GM18519 (cell line): ENCODE results near the gene SRSF11.

Experiments
- ATAC-seq: cut with Tn5 transposase; IDR thresholded peaks from one replicate; pipeline ENCODE4 v1.9.1; 2021; ENCODE audit warnings: mild to moderate bottlenecking, moderate library complexity; ENCODE audit not compliant: unreplicated experiment, low FRiP score

The SRSF11 gene

DNA sequence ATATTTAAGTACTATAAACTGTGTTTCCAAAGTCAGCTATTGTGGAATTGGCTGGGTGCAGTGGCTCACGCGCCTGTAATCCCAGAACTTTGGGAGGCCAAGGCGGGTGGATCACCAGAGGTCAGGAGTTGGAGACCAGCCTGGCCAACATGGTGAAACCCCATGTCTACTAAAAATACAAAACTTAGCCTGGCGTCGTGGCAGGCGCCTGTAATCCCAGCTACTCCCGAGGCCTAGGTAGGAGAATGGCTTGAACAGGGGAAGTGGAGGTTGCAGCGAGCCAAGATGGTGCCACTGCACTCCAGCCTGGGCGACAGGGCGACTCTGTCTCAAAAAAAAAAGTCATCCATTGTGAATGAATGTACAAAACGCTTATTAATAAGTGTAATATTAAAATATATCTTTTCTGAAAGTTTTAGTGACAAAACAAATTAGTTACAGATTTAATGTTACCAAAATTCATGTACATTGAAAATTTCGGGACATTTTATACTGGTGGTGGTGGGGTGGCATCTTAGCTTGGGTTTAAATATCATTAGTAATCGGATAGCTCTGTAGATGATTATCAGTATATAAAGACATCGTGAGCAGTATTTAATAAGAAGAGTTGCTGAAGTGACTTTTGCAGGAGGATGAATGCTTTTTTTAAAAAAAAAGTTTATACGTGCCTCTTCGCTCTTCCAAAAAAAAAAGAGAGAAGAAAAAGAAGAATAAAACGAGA, 503 bp upstream of the SRSF11 start:
- ATAC-seq, result peak; percentile 6

DNA sequence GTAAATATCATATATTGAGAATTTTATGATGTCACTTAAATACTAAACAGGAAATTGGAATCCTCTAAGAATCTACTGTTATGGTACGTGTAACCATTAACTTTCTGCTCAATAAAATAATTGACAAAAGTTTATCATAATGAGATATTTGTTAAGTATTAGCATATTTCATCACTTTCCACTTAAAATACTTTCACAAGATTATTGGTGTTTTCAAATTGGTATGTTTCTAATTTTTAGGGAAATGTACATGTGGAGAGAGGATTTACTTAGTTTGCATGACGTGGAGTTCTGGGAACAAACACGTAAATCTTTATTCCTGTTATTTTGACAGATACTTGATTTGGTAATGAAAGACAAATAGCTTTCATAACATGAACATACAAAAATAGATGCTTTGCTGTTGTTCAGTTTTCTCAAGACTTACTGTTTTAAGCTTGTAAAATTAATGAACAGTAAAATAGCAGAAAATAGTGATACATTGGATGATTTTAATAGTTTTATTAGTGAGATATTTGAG, 1.6 kb downstream of the SRSF11 start:
- ATAC-seq, result no peak

DNA sequence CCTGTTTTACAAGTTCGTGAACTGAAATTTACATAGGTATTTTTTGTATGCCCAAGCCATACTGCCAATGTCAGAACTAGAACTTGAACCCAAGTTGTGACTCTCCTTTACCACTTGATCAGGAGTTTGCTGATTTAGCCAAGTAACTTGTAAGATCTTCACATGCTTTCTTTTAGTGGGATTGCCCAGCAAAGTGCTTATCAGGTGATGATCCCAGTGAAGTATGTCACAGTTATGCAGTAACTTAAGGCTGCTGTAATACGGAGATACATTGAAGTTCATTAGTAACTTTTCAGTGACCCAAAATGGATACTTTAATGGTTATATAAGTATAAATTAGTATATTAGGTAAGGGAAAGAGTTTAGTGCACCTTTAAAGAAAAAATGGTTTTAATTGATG, 3.8 kb downstream of the SRSF11 start:
- no peak for ATAC-seq

DNA sequence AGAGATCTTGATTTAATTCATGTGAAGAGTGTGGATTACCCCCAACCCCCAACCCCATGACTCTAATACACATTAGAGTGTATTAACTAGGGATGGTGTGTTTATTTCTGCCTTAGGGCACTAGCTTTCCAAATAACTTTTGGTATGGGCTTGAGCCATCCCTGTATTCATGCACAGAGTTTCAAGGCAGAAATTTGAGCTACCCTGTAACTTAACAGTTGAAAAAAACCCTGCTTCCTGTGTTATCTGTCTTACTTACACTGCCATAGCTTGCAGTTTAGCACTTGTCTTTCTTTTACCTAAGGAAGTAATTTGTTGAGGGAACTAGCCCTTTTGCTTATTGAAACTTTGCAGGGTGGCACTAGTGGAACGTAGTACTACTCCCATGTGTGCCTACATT, 6.3 kb downstream of the SRSF11 start:
- ATAC-seq, result no peak

DNA sequence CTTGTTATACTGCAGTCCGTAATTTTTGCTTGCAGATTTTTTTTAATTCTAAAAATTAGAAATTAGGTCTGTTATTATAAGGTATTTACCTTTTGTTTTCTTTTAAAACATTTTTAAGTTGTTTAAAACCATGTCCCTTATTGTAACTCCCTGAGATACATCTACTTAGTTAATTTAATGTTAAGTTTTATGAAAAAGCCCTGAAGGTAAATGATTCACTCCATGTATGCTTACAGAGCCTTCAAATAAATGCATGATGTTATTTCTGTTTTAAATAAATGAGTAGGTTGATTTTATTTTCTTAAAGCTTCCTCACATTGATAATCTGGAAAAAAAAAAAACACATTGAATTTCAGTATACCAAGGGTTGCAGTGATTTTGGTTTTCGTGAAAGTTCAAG, 7.5 kb downstream of the SRSF11 start:
- no peak for ATAC-seq

DNA sequence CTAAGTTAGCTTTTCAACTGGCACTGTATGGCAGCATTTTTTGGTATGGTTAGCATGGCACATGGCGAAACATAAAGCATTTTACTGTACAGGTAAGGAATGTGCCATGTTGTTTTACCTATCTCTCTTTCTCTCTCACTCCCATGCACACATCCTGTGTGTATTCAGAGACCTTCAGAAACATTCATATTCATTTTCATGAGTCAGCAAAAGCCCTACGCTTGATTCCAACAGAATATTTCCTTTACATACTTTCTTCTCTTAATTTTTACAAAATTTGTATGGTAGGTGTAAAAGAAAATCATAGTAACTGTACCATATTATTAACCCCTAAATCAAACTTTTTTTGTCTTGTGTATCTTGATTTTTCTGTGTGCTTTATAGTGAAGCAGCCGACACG, 10.3 kb downstream of the SRSF11 start:
- no peak for ATAC-seq

DNA sequence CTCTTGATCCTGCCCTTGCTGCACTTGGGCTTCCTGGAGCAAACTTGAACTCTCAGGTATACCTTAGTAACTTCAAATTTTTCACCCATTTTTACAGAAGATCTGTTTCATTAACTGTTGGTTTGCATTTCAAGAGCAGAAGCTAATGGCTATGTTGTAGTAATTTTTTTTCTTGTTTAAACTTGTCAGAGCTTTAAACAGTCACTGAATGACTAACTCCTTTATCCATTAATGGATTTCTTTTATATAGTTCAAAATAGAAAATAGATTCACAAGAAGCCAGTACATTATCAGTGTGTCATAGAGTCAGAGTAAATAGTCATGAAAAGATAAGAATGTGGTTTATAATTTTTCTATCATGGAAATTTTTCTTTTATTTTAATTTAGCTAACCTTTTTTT, 13.6 kb downstream of the SRSF11 start:
- ATAC-seq, result no peak

DNA sequence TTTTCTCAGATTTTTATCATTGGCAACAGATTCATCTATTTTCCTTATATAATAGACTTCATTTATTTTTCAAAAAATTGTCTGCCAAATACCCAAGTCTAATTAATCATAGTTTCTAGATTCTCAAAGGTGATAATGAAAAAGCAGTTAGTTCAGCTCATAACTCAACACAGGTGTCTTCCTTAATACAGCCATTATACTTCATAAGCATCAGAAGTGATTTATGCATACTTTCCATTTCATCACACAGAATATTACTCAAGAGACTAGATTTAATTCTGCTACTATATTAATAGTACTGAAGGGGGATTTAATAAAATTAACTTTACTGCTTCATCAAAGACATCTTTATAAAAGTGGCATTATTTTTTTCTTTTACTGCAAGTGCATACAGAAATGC, 18.8 kb downstream of the SRSF11 start:
- no peak for ATAC-seq

DNA sequence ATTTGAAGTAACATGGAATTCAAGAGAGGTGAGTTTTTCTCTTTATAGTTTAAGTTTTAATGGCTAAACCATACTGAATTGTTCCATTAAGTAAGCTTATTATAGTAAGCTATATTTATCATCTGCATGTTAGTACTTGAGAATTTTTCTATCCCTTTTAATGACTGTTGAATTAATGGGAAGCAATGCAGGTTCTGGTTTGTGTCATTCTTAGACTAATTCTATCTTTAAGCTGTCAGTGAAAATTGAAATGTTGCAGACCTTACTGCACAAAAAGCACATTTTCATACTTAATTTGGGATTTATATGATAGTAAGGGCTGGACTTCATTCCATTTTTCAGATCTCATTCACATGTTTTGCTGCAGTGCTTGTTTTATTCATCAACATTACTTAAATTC, 25.9 kb downstream of the SRSF11 start:
- ATAC-seq, result no peak

DNA sequence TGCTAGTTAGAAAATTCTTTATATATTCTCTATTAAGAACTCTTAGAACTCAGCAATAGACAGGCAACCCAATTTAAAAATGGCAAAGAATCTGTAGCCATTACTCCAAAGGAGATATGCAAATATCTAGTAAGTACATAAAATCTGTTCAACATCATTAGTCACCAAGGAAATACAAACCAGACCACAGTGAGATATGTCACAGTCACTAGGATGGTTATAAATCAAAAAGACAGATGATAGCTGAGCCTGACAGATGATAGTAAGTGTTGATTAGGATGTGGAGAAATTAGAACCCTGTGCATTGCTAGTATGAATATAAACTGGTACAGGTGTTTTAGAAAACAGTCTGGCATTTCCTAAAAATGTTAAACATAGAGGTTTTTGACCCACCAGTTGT, 26.6 kb downstream of the SRSF11 start:
- ATAC-seq, result no peak

DNA sequence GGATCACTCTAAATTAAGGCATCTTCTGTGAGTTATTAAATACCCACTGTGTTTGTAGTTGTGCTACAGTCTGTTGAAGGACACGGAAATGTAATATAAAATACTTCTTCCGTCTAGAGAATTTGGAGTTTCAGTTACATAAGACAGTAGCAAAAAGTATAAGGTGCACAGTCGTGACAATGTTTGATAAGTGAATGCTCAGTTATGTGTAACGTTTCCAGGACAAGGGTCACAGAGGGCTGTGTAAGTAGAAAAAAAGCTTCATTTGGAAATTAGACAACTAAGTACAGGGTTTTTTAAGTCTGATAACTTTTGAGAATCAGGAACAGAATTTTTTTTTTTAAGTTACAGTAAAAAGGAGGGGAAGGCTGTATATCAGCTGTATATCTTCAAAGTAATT, 27.5 kb downstream of the SRSF11 start:
- ATAC-seq, result no peak

DNA sequence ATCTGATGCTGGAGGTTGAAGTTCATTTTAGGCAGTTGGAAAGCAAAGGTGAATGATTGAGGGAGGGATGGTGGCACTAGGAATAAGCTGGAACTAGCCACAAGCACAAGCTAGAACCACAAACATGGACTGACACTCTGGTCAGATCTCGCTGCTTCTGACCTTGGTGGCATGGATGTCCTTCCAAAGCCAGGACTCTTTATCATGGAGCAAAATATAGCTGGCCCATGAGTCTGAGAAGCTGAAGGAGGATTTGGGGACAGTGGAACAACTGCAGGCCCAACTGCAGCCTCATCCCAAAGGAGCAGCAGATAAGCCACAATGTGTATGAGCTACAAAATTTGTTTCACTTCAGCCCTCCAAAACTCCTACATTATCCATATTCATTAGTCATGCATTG, 35.5 kb downstream of the SRSF11 start:
- ATAC-seq, result no peak

DNA sequence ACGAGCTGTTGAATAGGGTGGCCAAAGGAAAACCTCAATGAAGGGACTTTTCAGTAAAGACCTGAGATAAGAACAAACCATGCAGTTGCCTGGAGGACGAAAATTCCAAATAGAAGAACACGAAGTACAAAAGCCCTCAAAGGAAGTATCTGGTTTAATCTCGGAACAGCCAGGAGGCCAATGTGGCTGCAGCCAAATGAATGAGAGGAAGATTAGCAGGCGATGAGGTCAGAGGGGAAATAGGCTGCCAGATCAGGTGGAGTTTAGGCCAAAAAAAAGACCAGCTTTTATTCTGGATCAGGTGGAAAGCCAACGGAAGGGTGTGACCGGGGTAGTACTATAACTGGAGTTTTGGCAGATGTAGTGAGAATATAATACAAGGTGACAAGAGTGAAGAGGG, 43.7 kb downstream of the SRSF11 start:
- ATAC-seq, result no peak

DNA sequence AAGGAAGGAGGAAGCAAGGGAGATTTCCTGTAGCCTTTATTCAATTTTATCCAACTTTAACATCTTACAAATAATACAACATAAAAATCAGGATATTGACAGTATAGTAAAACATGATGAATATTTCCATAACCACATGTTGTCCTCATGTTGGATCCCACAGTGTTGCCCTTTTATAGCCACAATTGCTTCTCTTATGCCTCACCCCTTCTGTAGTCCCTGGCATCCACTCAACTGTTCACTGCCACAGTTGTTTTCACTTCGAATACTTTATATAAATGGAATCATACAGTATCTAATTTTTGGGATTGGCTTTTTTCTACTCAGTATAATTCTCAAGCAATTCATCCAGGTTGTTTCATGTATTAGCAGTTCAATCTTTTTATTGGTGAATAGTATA, 44.8 kb downstream of the SRSF11 start:
- no peak for ATAC-seq

DNA sequence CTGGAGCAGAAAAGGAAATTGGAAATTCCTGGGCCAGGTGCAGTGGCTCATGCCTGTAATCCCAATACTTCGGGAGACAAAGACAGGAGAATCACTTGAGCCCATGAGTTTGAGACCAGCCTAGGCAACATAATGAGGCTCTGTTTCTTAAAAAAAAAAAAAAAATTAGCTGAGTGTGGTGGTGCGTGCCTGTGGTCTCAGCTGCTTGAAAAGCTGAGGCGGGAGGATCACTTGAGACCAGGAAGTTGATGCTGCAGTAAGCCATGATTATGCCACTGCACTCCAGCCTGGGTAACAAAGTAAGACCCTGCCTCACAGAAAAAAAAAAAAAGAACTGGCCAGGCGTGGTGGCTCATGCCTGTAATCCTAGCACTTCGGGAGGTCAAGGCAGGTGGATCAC, 56.7 kb downstream of the SRSF11 start:
- no peak for ATAC-seq

DNA sequence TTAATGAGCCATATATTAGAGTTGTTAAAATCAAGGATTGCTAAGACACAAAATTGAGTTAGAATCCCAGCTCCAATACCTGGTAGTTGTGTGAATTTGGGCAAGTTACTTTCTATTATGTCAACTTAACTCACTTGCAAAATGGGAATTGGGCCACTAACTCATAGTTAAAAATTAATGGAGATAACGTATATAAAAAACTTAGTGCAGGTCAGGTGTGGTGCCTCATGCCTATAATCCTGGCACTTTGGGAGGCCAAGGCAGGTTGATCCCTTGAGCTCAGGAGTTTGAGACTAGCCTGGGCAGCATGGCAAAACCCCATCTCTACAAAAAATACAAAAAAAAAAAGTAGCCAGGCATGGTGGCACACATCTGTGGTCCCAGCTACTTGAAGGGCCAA, 57.5 kb downstream of the SRSF11 start:
- no peak for ATAC-seq

DNA sequence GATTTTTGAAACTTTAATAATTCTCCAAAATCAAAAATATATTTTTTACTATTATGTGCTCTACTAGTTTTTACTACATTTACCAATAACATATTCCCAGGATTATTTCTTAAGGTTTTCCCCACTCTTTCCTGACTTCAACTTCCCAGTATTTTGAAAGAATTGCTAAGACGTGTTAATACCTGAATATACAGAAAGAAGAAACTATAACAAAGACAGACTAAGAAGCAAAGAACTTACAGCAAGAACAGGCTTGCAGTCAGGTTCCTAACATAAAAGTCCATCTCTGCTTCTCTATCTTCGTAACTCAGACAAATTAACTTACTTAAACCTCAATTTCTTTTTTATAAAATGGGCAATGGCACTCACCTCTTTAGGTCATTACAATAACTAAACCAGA, 63.2 kb downstream of the SRSF11 start:
- no peak for ATAC-seq

DNA sequence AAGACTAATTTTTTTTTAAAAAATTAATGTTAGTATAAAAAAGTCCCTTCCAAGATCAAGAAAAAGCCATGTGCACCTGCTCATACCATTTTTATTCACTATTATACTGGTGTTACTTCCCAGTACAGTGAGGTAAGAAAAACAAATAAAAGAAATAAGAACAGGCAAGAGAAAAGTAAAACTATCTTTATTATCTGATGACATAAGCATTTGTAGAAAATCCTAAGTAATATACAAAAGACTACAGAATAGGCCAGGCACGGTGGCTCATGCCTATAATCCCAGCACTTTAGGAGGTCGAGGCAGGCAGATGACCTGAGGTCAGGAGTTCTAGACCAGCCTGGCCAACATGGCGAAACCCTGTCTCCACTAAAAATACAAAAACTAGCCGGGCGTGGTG, 65.3 kb downstream of the SRSF11 start:
- ATAC-seq, result no peak

DNA sequence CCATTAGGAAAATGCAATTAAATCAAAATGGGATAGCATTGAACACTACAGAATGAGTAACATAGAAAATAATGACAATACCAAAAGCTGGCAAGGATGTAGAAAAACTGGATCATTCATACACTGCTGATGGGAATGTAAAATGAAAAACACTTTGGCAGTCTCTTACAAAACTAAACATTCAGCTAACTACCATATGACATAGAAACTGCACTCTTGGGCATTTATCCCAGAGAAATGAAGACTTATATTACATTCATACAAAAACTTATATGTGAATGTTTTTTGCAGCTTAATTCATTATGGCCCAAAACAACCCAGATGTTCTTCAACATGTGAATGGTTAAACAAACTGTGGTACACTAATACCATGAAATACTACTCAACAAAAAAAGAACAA, 67.0 kb downstream of the SRSF11 start:
- no peak for ATAC-seq

DNA sequence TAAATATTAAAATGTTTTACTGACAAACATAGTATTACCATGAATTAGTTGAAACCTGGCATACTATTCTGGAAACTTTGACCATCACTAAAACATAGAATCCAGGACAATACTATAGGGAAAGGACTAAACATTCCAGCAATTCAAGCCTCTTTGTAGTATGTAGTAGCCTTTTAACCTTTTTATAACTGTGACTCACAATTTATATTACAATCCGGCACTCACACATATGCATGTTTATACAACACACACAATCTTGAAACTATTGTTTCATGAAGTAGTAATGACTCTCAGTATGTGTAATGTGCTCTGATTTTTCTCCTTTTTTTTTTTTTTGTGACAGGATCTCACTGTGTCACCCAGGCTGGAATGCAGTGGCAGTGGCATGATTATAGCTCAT, 69.0 kb downstream of the SRSF11 start:
- ATAC-seq, result no peak

DNA sequence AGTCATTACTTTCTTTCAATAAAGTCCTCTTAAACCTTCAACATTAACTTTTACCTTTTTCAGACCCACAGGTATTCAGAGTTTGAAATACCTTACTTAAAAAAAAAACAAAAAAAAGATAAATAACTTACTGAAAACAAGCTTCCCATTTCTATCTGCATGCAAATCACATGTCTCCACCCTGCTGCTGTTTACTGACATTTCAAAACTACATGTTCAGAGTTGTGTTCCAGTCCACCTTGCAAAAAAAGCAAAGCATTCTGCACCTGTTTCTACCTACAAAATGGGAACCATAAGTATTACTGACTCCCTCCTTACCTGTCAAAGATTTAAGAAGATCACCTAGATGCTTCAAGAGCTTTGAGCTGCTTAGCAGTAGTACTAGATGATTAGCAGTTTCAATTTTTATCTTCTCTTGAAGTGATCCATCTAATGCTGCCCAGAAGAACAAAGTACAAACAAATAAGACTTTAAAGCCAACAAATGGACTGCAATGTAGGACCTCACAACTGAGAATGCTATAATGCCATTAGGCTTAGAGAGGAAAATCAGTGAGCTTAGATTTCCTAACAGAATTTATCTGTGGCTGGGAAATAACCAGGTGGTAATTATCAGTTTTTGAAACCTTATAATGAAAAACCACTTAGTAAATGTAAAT, 72.1 kb downstream of the SRSF11 start:
- ATAC-seq, result no peak

DNA sequence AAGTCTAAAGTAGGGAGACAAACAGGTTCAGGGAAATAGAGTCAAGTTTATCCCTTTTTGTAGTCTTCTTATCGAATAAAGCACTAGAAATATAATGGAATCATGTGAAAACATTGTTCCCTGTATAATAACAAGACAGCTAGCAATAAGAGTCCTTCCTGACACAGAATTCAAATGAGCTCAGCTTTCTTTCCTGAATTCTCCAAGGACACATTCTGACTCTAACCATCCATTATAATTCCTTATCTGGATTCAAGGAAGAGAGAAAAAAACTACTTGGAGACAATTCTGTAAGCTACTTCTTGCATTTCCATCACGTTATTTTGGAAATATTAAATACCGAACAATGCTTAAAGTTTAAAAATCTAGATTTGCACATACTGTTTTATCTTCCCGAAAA, 74.6 kb downstream of the SRSF11 start:
- no peak for ATAC-seq
